ENCODE results near the gene ATG9B.

ATG9B gene

GRCh38 chr7:151010307-151011096 is 13.8 kb downstream of the ATG9B start:
- Mint-ChIP-seq H3K27ac (peak overlapping the region; percentile 48), H3K27me3 (peaks cover 2% of the 10 kb centered on the region), H3K9me3 (no peaks in the 10 kb centered on the region), H3K4me1 (peaks cover 25% of the 10 kb centered on the region), H3K4me3 (no peak overlapping the region), H3K36me3 (no peaks in the 10 kb centered on the region)
- DNase-seq (ENCODE audit: low spot score in 2 of 2), result no peak
- no peak for ATAC-seq (ENCODE audit: low read depth)

- no peaks in the 10 kb centered on the region for H3K9me3 Mint-ChIP-seq
- peak overlapping the region; percentile 48 for H3K27ac Mint-ChIP-seq
- ATAC-seq (ENCODE audit: low read depth), result no peak
- no peaks in the 10 kb centered on the region for H3K36me3 Mint-ChIP-seq
- H3K4me3 Mint-ChIP-seq, result no peak overlapping the region
- H3K27me3 Mint-ChIP-seq, result peaks cover 2% of the 10 kb centered on the region
- DNase-seq (ENCODE audit: low spot score in 2 of 2), result no peak
- H3K4me1 Mint-ChIP-seq, result peaks cover 20% of the 10 kb centered on the region
Measured at GRCh38 chr7:151010037-151010306, 14.3 kb downstream of the ATG9B start.

GRCh38 chr7:151009327-151010036 is 14.8 kb downstream of the ATG9B start:
- ATAC-seq (ENCODE audit: low read depth) (no peak), DNase-seq (ENCODE audit: low spot score in 2 of 2) (no peak)
- Mint-ChIP-seq H3K9me3 (no peaks in the 10 kb centered on the region), H3K4me3 (no peak overlapping the region), H3K4me1 (peaks cover 16% of the 10 kb centered on the region), H3K27ac (no peak overlapping the region), H3K27me3 (peaks cover 2% of the 10 kb centered on the region), H3K36me3 (no peaks in the 10 kb centered on the region)

GRCh38 chr7:151008511-151009323 is 15.6 kb downstream of the ATG9B start:
- Mint-ChIP-seq H3K27me3 (peaks cover 2% of the 10 kb centered on the region), H3K36me3 (no peaks in the 10 kb centered on the region), H3K9me3 (no peaks in the 10 kb centered on the region), H3K4me1 (peaks cover 13% of the 10 kb centered on the region), H3K27ac (no peak overlapping the region), H3K4me3 (peak overlapping the region; percentile 71)
- ATAC-seq (ENCODE audit: low read depth), result peak; percentile 52
- peak; percentile 82 to 85 for DNase-seq (ENCODE audit: low spot score in 2 of 2)

- no peak overlapping the region for H3K27ac Mint-ChIP-seq
- DNase-seq (ENCODE audit: low spot score in 2 of 2) (no peak), ATAC-seq (ENCODE audit: low read depth) (no peak)
- peak overlapping the region; percentile 71 for H3K4me3 Mint-ChIP-seq
- H3K27me3 Mint-ChIP-seq, result peaks cover 2% of the 10 kb centered on the region
- H3K36me3 Mint-ChIP-seq, result no peaks in the 10 kb centered on the region
- H3K9me3 Mint-ChIP-seq, result no peaks in the 10 kb centered on the region
- H3K4me1 Mint-ChIP-seq, result peaks cover 13% of the 10 kb centered on the region
Measured at GRCh38 chr7:151008143-151008510, 16.2 kb downstream of the ATG9B start.

GRCh38 chr7:151007469-151007898 is 16.8 kb downstream of the ATG9B start:
- H3K27me3 Mint-ChIP-seq, result peaks cover 2% of the 10 kb centered on the region
- H3K9me3 Mint-ChIP-seq, result no peaks in the 10 kb centered on the region
- DNase-seq (ENCODE audit: low spot score in 2 of 2), result no peak
- peaks cover 10% of the 10 kb centered on the region for H3K4me1 Mint-ChIP-seq
- no peaks in the 10 kb centered on the region for H3K36me3 Mint-ChIP-seq
- peak overlapping the region; percentile 71 for H3K4me3 Mint-ChIP-seq
- no peak overlapping the region for H3K27ac Mint-ChIP-seq
- ATAC-seq (ENCODE audit: low read depth), result no peak

- Mint-ChIP-seq H3K4me1 (peaks cover 9% of the 10 kb centered on the region), H3K27me3 (peaks cover 2% of the 10 kb centered on the region), H3K4me3 (no peak overlapping the region), H3K9me3 (no peaks in the 10 kb centered on the region), H3K36me3 (no peaks in the 10 kb centered on the region), H3K27ac (no peak overlapping the region)
- no peak for DNase-seq (ENCODE audit: low spot score in 2 of 2)
- no peak for ATAC-seq (ENCODE audit: low read depth)
Measured at GRCh38 chr7:151006590-151007300, 17.5 kb downstream of the ATG9B start.

- peaks cover 5% of the 10 kb centered on the region for H3K4me1 Mint-ChIP-seq
- no peaks in the 10 kb centered on the region for H3K9me3 Mint-ChIP-seq
- H3K27ac Mint-ChIP-seq, result no peak overlapping the region
- peaks cover 4% of the 10 kb centered on the region for H3K27me3 Mint-ChIP-seq
- ATAC-seq (ENCODE audit: low read depth) (no peak), DNase-seq (ENCODE audit: low spot score in 2 of 2) (no peak)
- no peaks in the 10 kb centered on the region for H3K36me3 Mint-ChIP-seq
- no peak overlapping the region for H3K4me3 Mint-ChIP-seq
Measured at GRCh38 chr7:151005566-151005965, 18.7 kb downstream of the ATG9B start.

- H3K9me3 Mint-ChIP-seq, result no peaks in the 10 kb centered on the region
- peaks cover 5% of the 10 kb centered on the region for H3K4me1 Mint-ChIP-seq
- no peak overlapping the region for H3K27ac Mint-ChIP-seq
- H3K4me3 Mint-ChIP-seq, result no peak overlapping the region
- peaks cover 5% of the 10 kb centered on the region for H3K27me3 Mint-ChIP-seq
- peaks cover under 1% of the 10 kb centered on the region for H3K36me3 Mint-ChIP-seq
- DNase-seq (ENCODE audit: low spot score in 2 of 2) (no peak), ATAC-seq (ENCODE audit: low read depth) (no peak)
Measured at GRCh38 chr7:151003572-151003971, 20.7 kb downstream of the ATG9B start.

- H3K4me1 Mint-ChIP-seq, result no peaks in the 10 kb centered on the region
- no peak overlapping the region for H3K4me3 Mint-ChIP-seq
- no peak overlapping the region for H3K27ac Mint-ChIP-seq
- ATAC-seq (ENCODE audit: low read depth), result no peak
- no peaks in the 10 kb centered on the region for H3K9me3 Mint-ChIP-seq
- peaks cover 15% of the 10 kb centered on the region for H3K27me3 Mint-ChIP-seq
- H3K36me3 Mint-ChIP-seq, result peaks cover 2% of the 10 kb centered on the region
- DNase-seq (ENCODE audit: low spot score in 2 of 2), result no peak
Measured at GRCh38 chr7:151001546-151001945, 22.7 kb downstream of the ATG9B start.

GRCh38 chr7:151000897-151001495 is 23.3 kb downstream of the ATG9B start:
- Mint-ChIP-seq H3K4me3 (no peak overlapping the region), H3K27ac (no peak overlapping the region), H3K36me3 (peaks cover 2% of the 10 kb centered on the region), H3K9me3 (no peaks in the 10 kb centered on the region), H3K4me1 (no peaks in the 10 kb centered on the region), H3K27me3 (peaks cover 15% of the 10 kb centered on the region)
- DNase-seq (ENCODE audit: low spot score in 2 of 2) (no peak), ATAC-seq (ENCODE audit: low read depth) (no peak)

- Mint-ChIP-seq H3K36me3 (peaks cover 2% of the 10 kb centered on the region), H3K4me1 (no peaks in the 10 kb centered on the region), H3K27me3 (peaks cover 15% of the 10 kb centered on the region), H3K9me3 (no peaks in the 10 kb centered on the region), H3K27ac (no peak overlapping the region), H3K4me3 (no peak overlapping the region)
- DNase-seq (ENCODE audit: low spot score in 2 of 2), result no peak
- no peak for ATAC-seq (ENCODE audit: low read depth)
Measured at GRCh38 chr7:150999497-151000230, 24.6 kb downstream of the ATG9B start.

- Mint-ChIP-seq H3K4me3 (no peak overlapping the region), H3K36me3 (peaks cover 2% of the 10 kb centered on the region), H3K27me3 (peaks cover 15% of the 10 kb centered on the region), H3K9me3 (no peaks in the 10 kb centered on the region), H3K4me1 (no peaks in the 10 kb centered on the region), H3K27ac (no peak overlapping the region)
- no peak for ATAC-seq (ENCODE audit: low read depth)
- DNase-seq (ENCODE audit: low spot score in 2 of 2), result no peak
Measured at GRCh38 chr7:150999001-150999400, 25.3 kb downstream of the ATG9B start.
